HG02571 (cell line): Measurements from ENCODE around the gene DPEP1.

Experiments used
- ATAC-seq: cut with Tn5 transposase; IDR thresholded peaks from one replicate; pipeline ENCODE4 v1.9.1; 2021; ENCODE audit warnings: mild to moderate bottlenecking, moderate library complexity; ENCODE audit not compliant: unreplicated experiment

The DPEP1 gene

GRCh38 chr16:89598199-89598598 lies 15.2 kb upstream of the DPEP1 start:
- no peak for ATAC-seq

DNA sequence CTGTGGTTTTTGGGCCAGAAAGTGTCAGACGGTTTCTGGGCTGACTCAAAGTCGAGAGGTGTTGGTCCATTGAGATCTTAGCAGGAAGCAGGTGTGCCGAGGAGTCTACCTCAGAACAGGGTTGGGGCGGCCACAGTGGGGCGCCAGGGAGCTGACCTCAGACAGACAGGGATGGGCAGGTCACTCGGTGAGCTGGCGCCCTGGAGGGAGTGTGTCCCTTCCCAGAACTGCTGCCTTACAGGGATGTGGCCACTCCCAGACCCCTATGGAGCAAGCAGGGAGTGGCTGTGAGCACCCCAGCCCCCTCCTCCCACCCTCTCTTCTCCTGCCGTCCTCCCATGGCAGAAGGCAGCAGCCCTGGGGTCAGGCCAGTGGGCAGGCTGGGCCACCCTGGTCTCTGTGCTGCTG lies 14.0 kb upstream of the DPEP1 start:
- ATAC-seq: no peak

DNA sequence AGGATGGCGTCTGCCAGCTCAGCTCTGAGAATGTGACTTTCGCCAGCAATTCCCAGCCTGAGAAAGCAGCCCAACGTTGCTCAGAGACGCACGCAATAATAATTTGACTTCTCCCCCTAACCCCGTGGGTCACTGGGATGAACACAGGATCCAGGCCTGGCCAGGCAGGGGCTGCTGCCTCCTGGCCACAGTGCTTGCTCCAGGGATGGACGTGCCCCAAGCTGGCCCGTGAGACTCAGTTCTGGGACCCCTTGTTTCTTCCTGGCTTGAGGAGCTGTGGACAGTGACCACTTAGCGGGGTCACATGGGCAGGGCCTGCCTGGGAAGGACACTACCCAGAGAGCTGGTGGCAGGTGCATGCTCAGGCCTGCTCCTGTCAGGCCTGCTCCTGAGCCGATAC lies 13.5 kb upstream of the DPEP1 start:
- ATAC-seq: no peak

DNA sequence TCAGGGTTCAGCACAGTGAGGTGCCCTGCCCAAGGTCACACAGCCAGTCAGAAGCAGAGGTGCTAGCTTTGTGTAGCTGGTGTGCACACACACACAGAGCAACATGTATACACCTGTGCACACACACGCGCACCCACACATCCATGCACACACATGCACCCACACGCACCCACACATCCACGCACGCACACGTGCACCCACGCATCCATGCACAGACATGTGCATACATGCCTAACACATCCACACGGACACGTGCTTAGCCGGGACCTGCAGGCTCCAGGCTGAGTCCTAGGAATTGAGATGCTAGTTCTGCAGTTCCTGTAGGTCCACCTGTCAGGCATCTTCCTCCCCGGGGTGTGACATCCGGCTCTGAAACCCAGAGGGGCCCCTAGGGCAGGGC lies 13.0 kb upstream of the DPEP1 start:
- no peak for ATAC-seq

- ATAC-seq: no peak
Measured at GRCh38 chr16:89600956-89601355, 12.5 kb upstream of the DPEP1 start.

DNA sequence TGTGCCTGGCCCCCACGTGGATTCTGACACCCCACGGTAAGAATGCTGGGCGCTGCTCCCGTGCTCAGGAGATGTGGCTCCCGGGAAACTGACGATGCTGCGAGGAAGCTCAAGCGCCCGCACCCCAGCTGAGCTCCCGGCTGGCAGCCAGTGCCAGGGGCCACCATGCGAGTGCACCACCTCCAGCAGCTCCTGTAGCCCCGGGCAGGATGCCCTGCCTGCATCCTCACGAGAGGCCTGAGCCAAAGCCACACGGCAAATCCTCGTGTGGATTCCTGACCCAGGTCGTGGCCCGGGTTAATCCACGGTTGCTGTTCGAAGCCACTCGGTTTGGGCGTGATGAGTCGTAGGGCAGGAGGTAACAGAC lies 11.6 kb upstream of the DPEP1 start:
- ATAC-seq: no peak

DNA sequence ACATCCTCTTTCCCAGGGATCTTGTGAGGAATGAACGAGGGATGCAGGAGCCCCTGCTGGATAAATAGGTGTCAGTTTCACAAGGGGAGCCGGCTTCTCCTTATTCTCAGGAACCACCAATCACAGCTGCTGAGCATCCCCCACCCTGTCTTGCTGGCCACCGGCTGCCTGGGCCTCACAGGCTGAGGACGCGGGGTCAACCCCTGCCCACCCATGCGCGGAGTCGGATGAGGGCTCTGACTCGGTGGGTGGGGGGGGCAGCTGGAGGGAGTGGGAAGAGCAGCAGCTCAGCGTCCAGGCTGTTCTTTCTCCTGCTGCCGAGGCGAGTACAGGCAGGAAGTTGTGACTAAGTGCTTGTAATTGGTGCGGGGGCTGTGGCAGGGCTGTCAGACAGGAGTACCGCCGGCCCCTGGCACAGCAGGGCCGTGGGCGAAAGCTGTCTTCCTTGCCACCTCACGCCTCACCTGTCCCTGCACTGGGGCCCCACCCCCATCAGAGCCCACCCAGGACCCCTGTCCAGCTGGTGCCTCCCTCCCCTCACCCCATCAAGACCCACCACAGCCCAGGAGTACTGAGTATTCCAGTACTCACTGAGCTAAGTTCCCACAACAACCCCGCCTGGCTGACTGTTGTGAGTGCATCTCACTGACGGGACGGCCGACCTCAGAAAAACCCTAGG lies 11.0 kb upstream of the DPEP1 start:
- no peak for ATAC-seq

DNA sequence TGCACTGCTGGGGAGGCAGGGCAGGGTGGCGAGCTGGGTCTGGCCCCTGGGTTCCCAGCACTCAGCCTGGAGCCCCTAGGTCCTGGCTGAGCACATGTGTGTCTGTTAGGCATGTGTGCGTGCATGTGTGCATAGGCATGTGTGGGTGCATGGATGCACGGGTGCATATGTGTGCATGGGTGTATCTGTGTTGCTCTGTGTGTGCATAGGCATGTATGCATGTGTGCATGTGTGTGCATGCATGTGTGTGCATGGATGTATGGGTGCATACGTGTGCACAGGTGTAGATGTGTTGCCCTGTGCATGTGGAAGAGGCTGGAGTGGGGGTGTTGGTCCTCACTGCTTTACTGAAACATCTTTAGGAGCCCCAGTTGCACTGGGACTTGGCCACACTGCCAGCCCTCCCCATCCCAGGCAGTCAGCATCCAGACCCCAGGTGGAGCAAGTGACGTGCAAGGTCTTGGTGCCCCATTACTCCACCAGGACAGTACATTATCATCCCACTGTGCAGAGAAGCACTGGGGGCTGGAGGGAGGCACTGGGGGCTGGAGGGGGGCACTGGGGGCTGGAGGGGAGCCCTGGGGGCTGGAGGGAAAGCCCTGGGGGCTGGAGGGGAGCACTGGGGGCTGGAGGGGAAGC lies 10.4 kb upstream of the DPEP1 start:
- no peak for ATAC-seq

DNA sequence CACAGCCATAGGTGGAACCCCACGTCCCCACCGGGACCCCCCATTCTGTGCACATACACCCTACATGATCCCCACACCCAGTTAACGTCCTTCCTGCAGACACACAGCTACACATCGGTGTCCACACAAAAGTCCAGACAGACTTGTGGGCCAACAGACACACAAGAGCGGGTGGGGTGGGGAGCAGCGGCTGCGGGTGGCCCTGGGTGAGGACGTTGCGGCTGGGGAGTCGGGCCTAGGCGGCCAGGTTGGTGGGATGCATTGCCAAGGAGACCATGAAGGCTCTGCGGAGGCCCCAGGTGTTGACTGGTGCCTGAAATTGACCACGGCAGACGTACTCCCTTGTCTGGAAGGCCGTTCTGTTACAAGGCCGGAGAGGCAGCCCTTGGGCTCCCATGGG lies 8.7 kb upstream of the DPEP1 start:
- no peak for ATAC-seq

GRCh38 chr16:89605186-89605970 lies 8.1 kb upstream of the DPEP1 start:
- no peak for ATAC-seq

GRCh38 chr16:89606006-89606405 lies 7.4 kb upstream of the DPEP1 start:
- no peak for ATAC-seq

- no peak for ATAC-seq
Measured at GRCh38 chr16:89607453-89607852, 6.0 kb upstream of the DPEP1 start.

DNA sequence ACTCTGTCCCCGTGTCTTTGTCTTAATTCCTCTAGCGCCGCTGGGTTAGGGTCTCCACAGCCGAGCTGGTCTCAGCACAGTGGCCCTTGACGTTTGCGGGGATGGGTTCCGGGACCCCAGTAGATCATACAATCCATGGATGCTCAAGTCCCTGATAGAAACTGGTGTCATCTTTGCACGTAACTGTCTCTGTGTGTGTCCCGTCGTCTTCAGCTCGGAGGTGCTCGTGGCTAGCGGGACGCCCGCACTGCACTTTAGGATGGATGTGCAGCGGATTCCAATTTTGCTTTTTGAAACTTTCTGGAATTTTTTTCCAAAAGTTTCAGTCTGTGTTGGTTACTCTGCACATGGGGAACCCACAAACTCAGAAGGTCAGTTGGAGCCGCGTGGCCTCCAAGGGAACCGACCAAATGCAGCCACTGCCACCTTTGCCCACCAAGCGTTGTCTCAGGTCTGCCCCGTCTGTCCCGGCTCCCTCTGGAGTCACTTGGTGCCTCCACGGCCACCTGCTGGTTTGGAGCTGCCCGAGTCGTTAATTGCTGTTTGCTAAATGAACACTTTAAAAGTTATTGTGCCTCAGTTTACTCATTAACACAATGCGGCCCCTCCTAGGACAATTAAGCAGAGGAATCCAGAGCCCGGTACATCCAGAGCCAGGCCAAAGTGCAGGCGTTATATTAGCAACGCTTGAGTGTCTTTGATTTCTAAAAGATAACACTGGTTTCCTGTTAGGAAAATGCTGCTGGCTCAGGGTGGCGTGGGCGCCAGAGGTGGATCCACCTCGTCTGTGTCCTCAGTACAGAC lies 5.3 kb upstream of the DPEP1 start:
- no peak for ATAC-seq

GRCh38 chr16:89610108-89610453 lies 3.4 kb upstream of the DPEP1 start:
- no peak for ATAC-seq

DNA sequence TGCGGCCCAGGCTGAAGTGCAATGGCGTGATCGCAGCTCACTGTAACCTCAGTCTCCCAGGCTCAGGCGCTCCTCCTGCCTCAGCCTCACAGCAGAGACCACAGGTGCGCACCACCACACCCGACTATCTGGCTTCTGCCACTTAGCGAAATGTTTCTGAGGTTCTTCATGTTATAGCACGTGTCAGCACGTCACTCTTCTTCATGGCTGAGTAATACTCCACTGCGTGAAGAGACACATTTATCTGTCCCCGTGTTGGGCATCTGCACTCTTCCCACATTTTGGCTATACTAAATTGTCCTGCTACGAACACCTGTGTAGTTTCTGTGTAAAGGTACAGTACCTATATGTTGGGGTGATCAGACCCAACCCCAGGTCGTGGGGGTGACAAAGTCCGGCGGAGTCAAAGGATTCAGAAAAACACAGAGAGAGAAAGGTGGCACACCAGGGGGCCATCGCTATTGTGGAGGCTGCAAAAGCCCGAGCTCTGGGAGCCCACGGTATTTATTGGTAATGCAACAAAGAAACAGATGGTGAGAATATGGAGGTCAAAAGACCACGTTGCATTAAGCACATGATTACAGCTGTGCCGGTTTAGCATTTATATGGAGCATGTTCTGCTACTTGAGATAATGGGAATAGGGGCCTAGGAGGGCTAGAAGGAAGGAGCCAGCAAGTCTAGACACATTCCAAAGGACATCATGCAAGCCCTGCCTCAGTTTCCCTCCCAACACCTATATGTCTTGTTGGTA lies 851 bp upstream of the DPEP1 start:
- ATAC-seq: no peak

DNA sequence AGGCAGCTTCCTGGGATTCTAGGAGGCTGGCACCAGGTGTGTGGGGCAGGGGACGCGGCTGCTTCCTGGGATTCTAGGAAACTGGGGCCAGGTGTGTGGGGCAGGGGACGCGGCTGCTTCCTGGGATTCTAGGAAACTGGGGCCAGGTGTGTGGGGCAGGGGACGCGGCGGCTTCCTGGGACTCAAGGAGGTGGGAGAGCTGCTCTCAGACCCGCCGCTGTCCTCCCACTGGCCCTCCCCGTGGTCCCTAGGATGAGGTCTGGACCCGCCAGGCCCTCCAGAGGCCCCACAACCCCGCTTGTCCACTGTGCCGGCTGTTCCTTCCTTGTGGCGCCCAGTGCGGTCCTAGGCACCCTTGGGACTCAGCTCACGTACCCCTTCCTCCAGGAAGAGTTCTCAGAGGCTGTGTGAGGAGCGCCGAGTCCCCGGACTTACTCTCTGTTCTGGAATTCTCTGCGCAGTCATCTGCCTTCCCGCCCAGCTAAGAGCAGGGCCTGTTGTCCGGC lies 565 bp downstream of the DPEP1 start:
- ATAC-seq: no peak

- ATAC-seq: no peak
Measured at GRCh38 chr16:89615176-89615575, 1.7 kb downstream of the DPEP1 start.

GRCh38 chr16:89615596-89616090 lies 2.2 kb downstream of the DPEP1 start:
- no peak for ATAC-seq

DNA sequence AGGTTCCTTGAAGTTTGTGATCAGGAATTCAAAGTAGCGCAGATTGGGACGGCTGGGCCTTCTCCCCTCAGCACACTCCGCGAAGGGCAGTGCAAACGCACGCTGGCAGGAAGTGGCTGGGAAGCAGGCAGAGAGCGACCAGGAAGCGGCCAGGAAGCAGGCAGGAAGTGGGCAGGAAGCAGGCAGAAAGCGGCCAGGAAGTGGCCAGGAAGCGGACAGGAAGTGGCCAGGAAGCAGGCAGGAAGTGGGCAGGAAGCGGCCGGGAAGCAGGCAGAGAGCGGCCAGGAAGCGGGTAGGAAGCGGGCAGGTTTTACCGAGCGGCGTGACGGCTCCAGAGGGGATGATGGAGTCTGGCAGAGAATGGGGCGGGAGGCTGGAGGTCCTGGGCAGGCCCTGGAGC lies 3.2 kb downstream of the DPEP1 start:
- no peak for ATAC-seq

DNA sequence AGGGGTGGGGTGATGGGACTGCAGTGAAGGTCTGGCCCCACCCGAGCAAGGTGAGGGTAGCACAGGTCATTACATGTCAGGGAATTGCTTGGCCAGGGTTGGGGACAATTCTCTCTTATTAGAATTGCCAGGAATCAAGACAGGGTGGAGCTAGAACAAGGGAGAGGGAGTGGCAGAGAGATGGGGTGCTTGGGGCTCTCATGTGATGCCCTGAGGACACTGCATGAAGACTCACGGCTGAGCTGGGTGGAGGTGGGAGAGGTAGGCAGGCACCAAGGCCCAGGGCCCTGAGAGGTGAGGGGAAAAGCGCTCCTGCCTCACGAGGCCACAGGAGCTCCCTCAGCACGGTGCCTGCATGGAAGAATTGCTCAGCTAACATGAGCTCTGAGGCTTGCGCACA lies 3.6 kb downstream of the DPEP1 start:
- ATAC-seq: no peak
